Measurements from ENCODE around the gene SRRM2.

- no peak for TF ChIP-seq EP300 (IDR thresholded peaks at IDR 0.05; ENCODE audit: low read length)
- TF ChIP-seq USF1 (CRISPR knock-in tag; IDR thresholded peaks at IDR 0.05): no peak
- TF ChIP-seq TAL1 (IDR thresholded peaks at IDR 0.05): no peak
Observed at GRCh38 chr16:2716948-2717347, 35.5 kb upstream of the SRRM2 start.
